Natural killer cell (primary cell): ENCODE data around the gene ARSK. TPM values are rescaled to one million over a fixed set of nuclear protein-coding genes. Genes with fewer than 3 reads are reported as not detected.

Experiments
- ATAC-seq, 3 donors: fragments of 150-1000 bp in 2 of 3; fragments of 200-7000 bp in 1 of 3; cut with Tn5 transposase; 1 replicate in 1 of 3; 2 replicates in 2 of 3; pipeline ENCODE4 v1.10.0; 2021; ENCODE audit warnings: mild to moderate bottlenecking in 2 of 3, moderate library complexity in 2 of 3
- DNase-seq, 2 donors: peaks; one replicate each; pipeline versions ENCODE4 v3.0.0 to v3.0.0-alpha.2; 2013 to 2021; ENCODE audit warnings: mixed read lengths in 1 of 2
- H3K27ac ChIP-seq: one replicate; pipeline ENCODE4 v1.5.1; 2013; ENCODE audit warnings: mild to moderate bottlenecking, low read length
- H3K27me3 ChIP-seq: one replicate; pipeline ENCODE4 v1.6.1; 2013; ENCODE audit warnings: low read length; ENCODE audit not compliant: control insufficient read depth, insufficient read depth
- H3K36me3 ChIP-seq: one replicate; pipeline ENCODE4 v1.6.1; 2013; ENCODE audit warnings: low read length; ENCODE audit not compliant: control insufficient read depth, insufficient read depth
- H3K4me1 ChIP-seq: one replicate; pipeline ENCODE4 v1.6.1; 2013; ENCODE audit warnings: low read length; ENCODE audit not compliant: control insufficient read depth, insufficient read depth
- H3K4me3 ChIP-seq: one replicate; pipeline ENCODE4 v1.5.1; 2013; ENCODE audit warnings: low read length
- H3K9me3 ChIP-seq: one replicate; pipeline ENCODE4 v1.6.1; 2013; ENCODE audit warnings: low read length; ENCODE audit not compliant: control insufficient read depth, insufficient read depth
- H3K27ac Mint-ChIP-seq, 2 donors: one replicate each; pipeline ENCODE4 v1.8.0; 2022; ENCODE audit warnings: mild to moderate bottlenecking in 2 of 2, mixed read lengths in 2 of 2, moderate library complexity in 1 of 2
- H3K27me3 Mint-ChIP-seq, 2 donors: one replicate each; pipeline ENCODE4 v1.8.0; 2022; ENCODE audit warnings: low read depth in 2 of 2, mixed read lengths in 2 of 2
- H3K36me3 Mint-ChIP-seq: one replicate; pipeline ENCODE4 v1.8.0; 2022; ENCODE audit warnings: mixed read lengths
- H3K4me1 Mint-ChIP-seq, 2 donors: one replicate each; pipeline ENCODE4 v1.8.0; 2022; ENCODE audit warnings: mixed read lengths in 2 of 2
- H3K4me3 Mint-ChIP-seq: one replicate; pipeline ENCODE4 v1.8.0; 2022; ENCODE audit warnings: mild to moderate bottlenecking, moderate library complexity, mixed read lengths
- H3K9me3 Mint-ChIP-seq, 2 donors: one replicate each; pipeline ENCODE4 v1.8.0; 2022; ENCODE audit warnings: mixed read lengths in 2 of 2
- CTCF ChIP-seq: fragments of 200-600 bp; IDR thresholded peaks from one replicate; pipeline ENCODE4 v1.8.0; 2022; ENCODE audit warnings: antibody characterized with exemption
- WGBS: methylation state at CpG from one replicate; pipeline ENCODE4 v1.1.7; 2013; ENCODE audit warnings: missing lambda C conversion rate; ENCODE audit not compliant: insufficient coverage; 5-methylcytosine and 5-hydroxymethylcytosine counted together
- intact Hi-C: fragments of 100-400 bp; cut with micrococcal nuclease; formaldehyde crosslinking; loops from one replicate; pipeline ENCODE4 v1.14.2; 2022
- total RNA-seq, 4 donors: library from RNA; stranded (reverse); fragments of 120-200 nt in 1 of 4; gene quantifications; one replicate each; pipeline versions ENCODE4 v1.2.3 to v1.2.4, GENCODE V29; 2013 to 2022

The ARSK gene
- total RNA-seq, 3 donors from 2014 or later (not counting 1 experiment from before 2014, with no cell fraction given), result 2.8 to 5.8 (median 3.5) TPM

GRCh38 chr5:95564450-95564849 lies 9.5 kb downstream of the ARSK start:
- no peak overlapping the region for H3K4me3 ChIP-seq
- Mint-ChIP-seq H3K36me3 (no peaks in the 10 kb centered on the region), H3K9me3 (no peaks in the 10 kb centered on the region), H3K4me3 (no peak overlapping the region), H3K27me3 (no peaks in the 10 kb centered on the region), H3K4me1 (peaks cover 0 to 5% of the 10 kb centered on the region in 2 donors), H3K27ac (no peak overlapping the region)
- no peaks in the 10 kb centered on the region for H3K9me3 ChIP-seq
- 90% methylated on average over 4 of the region's 4 CpGs for WGBS
- DNase-seq (no peak), ATAC-seq (no peak)
- H3K27me3 ChIP-seq, result no peaks in the 10 kb centered on the region
- peaks cover 13% of the 10 kb centered on the region for H3K36me3 ChIP-seq
- TF ChIP-seq CTCF, result no peak
- intact Hi-C loops, result no loop called here
- H3K4me1 ChIP-seq, result no peaks in the 10 kb centered on the region
- no peak overlapping the region for H3K27ac ChIP-seq

GRCh38 chr5:95565280-95565920 lies 10.5 kb downstream of the ARSK start:
- Histone ChIP-seq H3K4me3 (no peak overlapping the region), H3K27me3 (no peaks in the 10 kb centered on the region), H3K9me3 (no peaks in the 10 kb centered on the region), H3K36me3 (peaks cover 17% of the 10 kb centered on the region), H3K27ac (no peak overlapping the region), H3K4me1 (no peaks in the 10 kb centered on the region)
- H3K9me3 Mint-ChIP-seq, result no peaks in the 10 kb centered on the region
- peaks cover 0 to 5% of the 10 kb centered on the region in 2 donors for H3K4me1 Mint-ChIP-seq
- no peak for DNase-seq
- 100% methylated on average over 1 of the region's 4 CpGs for WGBS
- H3K27ac Mint-ChIP-seq, result no peak overlapping the region
- H3K36me3 Mint-ChIP-seq, result no peaks in the 10 kb centered on the region
- ATAC-seq, result no peak
- H3K4me3 Mint-ChIP-seq, result no peak overlapping the region
- no peak for TF ChIP-seq CTCF
- H3K27me3 Mint-ChIP-seq, result no peaks in the 10 kb centered on the region
- intact Hi-C loops, result no loop called here

- DNase-seq, result no peak
- Mint-ChIP-seq H3K27me3 (no peaks in the 10 kb centered on the region), H3K4me1 (no peaks in the 10 kb centered on the region), H3K27ac (no peak overlapping the region), H3K36me3 (peaks cover 7% of the 10 kb centered on the region), H3K9me3 (no peaks in the 10 kb centered on the region), H3K4me3 (no peak overlapping the region)
- WGBS, result 100% methylated on average over 1 of the region's 2 CpGs
- no peak for TF ChIP-seq CTCF
- peaks cover 18% of the 10 kb centered on the region for H3K36me3 ChIP-seq
- H3K4me1 ChIP-seq, result no peaks in the 10 kb centered on the region
- no peak overlapping the region for H3K27ac ChIP-seq
- H3K27me3 ChIP-seq, result no peaks in the 10 kb centered on the region
- no peak overlapping the region for H3K4me3 ChIP-seq
- intact Hi-C loops, result no loop called here
- no peak for ATAC-seq
- no peaks in the 10 kb centered on the region for H3K9me3 ChIP-seq
These were observed 17.1 kb downstream of the ARSK start for GRCh38 chr5:95572016-95572415.

GRCh38 chr5:95581576-95581975 lies 26.7 kb downstream of the ARSK start:
- Mint-ChIP-seq H3K27ac (no peak overlapping the region), H3K4me1 (no peaks in the 10 kb centered on the region), H3K27me3 (no peaks in the 10 kb centered on the region), H3K9me3 (no peaks in the 10 kb centered on the region), H3K4me3 (no peak overlapping the region), H3K36me3 (peaks cover 4% of the 10 kb centered on the region)
- Histone ChIP-seq H3K4me1 (no peaks in the 10 kb centered on the region), H3K27me3 (no peaks in the 10 kb centered on the region), H3K9me3 (no peaks in the 10 kb centered on the region), H3K36me3 (peaks cover 5% of the 10 kb centered on the region), H3K27ac (no peak overlapping the region), H3K4me3 (no peak overlapping the region)
- no peak for DNase-seq
- no CpG with 5 or more reads among the region's 2 CpGs for WGBS
- TF ChIP-seq CTCF, result no peak
- no peak for ATAC-seq
- intact Hi-C loops, result no loop called here
